Measurements from ENCODE around the gene BUD23.
"Not testable (repeated sequence)": the region's sequence is repeated elsewhere in the genome, so short reads cannot be mapped to it uniquely, and the experiment has no call there.

BUD23 gene

GRCh38 chr7:73706126-73707044 is 23.0 kb downstream of the BUD23 start:
- H3K27ac Mint-ChIP-seq (ENCODE audit: low read depth) = no peak overlapping the region
- peaks cover 9% of the 10 kb centered on the region for H3K4me1 Mint-ChIP-seq
- DNase-seq (ENCODE audit: low spot score in 2 of 2) (no peak), ATAC-seq (replicated peaks; ENCODE audit: extremely low read depth, poor library complexity, severe bottlenecking) (no peak)
- no peaks in the 10 kb centered on the region for H3K27me3 Mint-ChIP-seq
- peaks cover 15% of the 10 kb centered on the region for H3K36me3 Mint-ChIP-seq (ENCODE audit: insufficient read depth)
- no peaks in the 10 kb centered on the region for H3K9me3 Mint-ChIP-seq
- no peak overlapping the region for H3K4me3 Mint-ChIP-seq

- peaks cover 9% of the 10 kb centered on the region for H3K36me3 Mint-ChIP-seq (ENCODE audit: insufficient read depth)
- H3K27me3 Mint-ChIP-seq = no peaks in the 10 kb centered on the region
- ATAC-seq (replicated peaks; ENCODE audit: extremely low read depth, poor library complexity, severe bottlenecking) (peak; percentile 29), DNase-seq (ENCODE audit: low spot score in 2 of 2) (no peak)
- H3K27ac Mint-ChIP-seq (ENCODE audit: low read depth) = no peak overlapping the region
- H3K4me3 Mint-ChIP-seq = no peak overlapping the region
- no peaks in the 10 kb centered on the region for H3K9me3 Mint-ChIP-seq
- H3K4me1 Mint-ChIP-seq = peaks cover 3% of the 10 kb centered on the region
These were observed 23.7 kb downstream of the BUD23 start for GRCh38 chr7:73707045-73707631.

- H3K4me1 Mint-ChIP-seq = peaks cover 11% of the 10 kb centered on the region
- no peaks in the 10 kb centered on the region for H3K9me3 Mint-ChIP-seq
- DNase-seq (ENCODE audit: low spot score in 2 of 2) (no peak), ATAC-seq (replicated peaks; ENCODE audit: extremely low read depth, poor library complexity, severe bottlenecking) (no peak)
- H3K27me3 Mint-ChIP-seq = no peaks in the 10 kb centered on the region
- no peak overlapping the region for H3K4me3 Mint-ChIP-seq
- H3K27ac Mint-ChIP-seq (ENCODE audit: low read depth) = no peak overlapping the region
- H3K36me3 Mint-ChIP-seq (ENCODE audit: insufficient read depth) = peaks cover 5% of the 10 kb centered on the region
These were observed 25.7 kb downstream of the BUD23 start for GRCh38 chr7:73708961-73709549.

- no peak for ATAC-seq (replicated peaks; ENCODE audit: extremely low read depth, poor library complexity, severe bottlenecking)
- H3K27ac Mint-ChIP-seq (ENCODE audit: low read depth) = peak overlapping the region; percentile 49
- H3K4me3 Mint-ChIP-seq = no peak overlapping the region
- H3K9me3 Mint-ChIP-seq = no peaks in the 10 kb centered on the region
- peaks cover 8% of the 10 kb centered on the region for H3K36me3 Mint-ChIP-seq (ENCODE audit: insufficient read depth)
- peaks cover 20% of the 10 kb centered on the region for H3K4me1 Mint-ChIP-seq
- DNase-seq (ENCODE audit: low spot score in 2 of 2) = no peak
- H3K27me3 Mint-ChIP-seq = no peaks in the 10 kb centered on the region
These were observed 29.4 kb downstream of the BUD23 start for GRCh38 chr7:73712773-73713172.

GRCh38 chr7:73713319-73713718 is 29.9 kb downstream of the BUD23 start:
- not testable (repeated sequence) for DNase-seq (ENCODE audit: low spot score in 2 of 2); H3K36me3 Mint-ChIP-seq (ENCODE audit: insufficient read depth); H3K9me3 Mint-ChIP-seq; ATAC-seq (replicated peaks; ENCODE audit: extremely low read depth, poor library complexity, severe bottlenecking); H3K4me3 Mint-ChIP-seq; H3K27me3 Mint-ChIP-seq
- Mint-ChIP-seq H3K4me1 (peaks cover 25% of the 10 kb centered on the region), H3K27ac (ENCODE audit: low read depth) (peak overlapping the region; percentile 49)

- Mint-ChIP-seq H3K36me3 (ENCODE audit: insufficient read depth) (peaks cover 10% of the 10 kb centered on the region), H3K9me3 (no peaks in the 10 kb centered on the region), H3K27ac (ENCODE audit: low read depth) (no peak overlapping the region), H3K4me3 (no peak overlapping the region), H3K27me3 (no peaks in the 10 kb centered on the region), H3K4me1 (peaks cover 36% of the 10 kb centered on the region)
- ATAC-seq (replicated peaks; ENCODE audit: extremely low read depth, poor library complexity, severe bottlenecking) = no peak
- no peak for DNase-seq (ENCODE audit: low spot score in 2 of 2)
These were observed 32.4 kb downstream of the BUD23 start for GRCh38 chr7:73715648-73716317.

GRCh38 chr7:73716318-73716890 is 33.0 kb downstream of the BUD23 start:
- Mint-ChIP-seq H3K4me3 (no peak overlapping the region), H3K4me1 (peaks cover 36% of the 10 kb centered on the region), H3K27me3 (no peaks in the 10 kb centered on the region), H3K9me3 (no peaks in the 10 kb centered on the region), H3K27ac (ENCODE audit: low read depth) (peak overlapping the region; percentile 16), H3K36me3 (ENCODE audit: insufficient read depth) (peaks cover 10% of the 10 kb centered on the region)
- ATAC-seq (replicated peaks; ENCODE audit: extremely low read depth, poor library complexity, severe bottlenecking) (no peak), DNase-seq (ENCODE audit: low spot score in 2 of 2) (no peak)

GRCh38 chr7:73717025-73717807 is 33.8 kb downstream of the BUD23 start:
- DNase-seq (ENCODE audit: low spot score in 2 of 2) (no peak), ATAC-seq (replicated peaks; ENCODE audit: extremely low read depth, poor library complexity, severe bottlenecking) (no peak)
- Mint-ChIP-seq H3K36me3 (ENCODE audit: insufficient read depth) (peaks cover 8% of the 10 kb centered on the region), H3K4me1 (peaks cover 36% of the 10 kb centered on the region), H3K27ac (ENCODE audit: low read depth) (peak overlapping the region; percentile 82), H3K27me3 (no peaks in the 10 kb centered on the region), H3K9me3 (no peaks in the 10 kb centered on the region), H3K4me3 (peak overlapping the region; percentile 81)

- Mint-ChIP-seq H3K9me3 (no peaks in the 10 kb centered on the region), H3K4me1 (peaks cover 29% of the 10 kb centered on the region), H3K27ac (ENCODE audit: low read depth) (peak overlapping the region; percentile 82), H3K36me3 (ENCODE audit: insufficient read depth) (peaks cover 8% of the 10 kb centered on the region), H3K4me3 (peak overlapping the region; percentile 81), H3K27me3 (no peaks in the 10 kb centered on the region)
- ATAC-seq (replicated peaks; ENCODE audit: extremely low read depth, poor library complexity, severe bottlenecking) = peak; percentile 81
- peak; percentile 52 to 53 for DNase-seq (ENCODE audit: low spot score in 2 of 2)
These were observed 34.6 kb downstream of the BUD23 start for GRCh38 chr7:73717991-73718405.

- Mint-ChIP-seq H3K4me3 (peak overlapping the region; percentile 81), H3K4me1 (peaks cover 25% of the 10 kb centered on the region), H3K27me3 (no peaks in the 10 kb centered on the region), H3K9me3 (no peaks in the 10 kb centered on the region), H3K27ac (ENCODE audit: low read depth) (peak overlapping the region; percentile 82), H3K36me3 (ENCODE audit: insufficient read depth) (peaks cover 8% of the 10 kb centered on the region)
- no peak for DNase-seq (ENCODE audit: low spot score in 2 of 2)
- no peak for ATAC-seq (replicated peaks; ENCODE audit: extremely low read depth, poor library complexity, severe bottlenecking)
These were observed 35.1 kb downstream of the BUD23 start for GRCh38 chr7:73718438-73718881.

- Mint-ChIP-seq H3K4me1 (peaks cover 25% of the 10 kb centered on the region), H3K27me3 (no peaks in the 10 kb centered on the region), H3K36me3 (ENCODE audit: insufficient read depth) (peaks cover 8% of the 10 kb centered on the region), H3K9me3 (no peaks in the 10 kb centered on the region), H3K4me3 (peak within 1 kb of the TSS; percentile 86), H3K27ac (ENCODE audit: low read depth) (peak within 1 kb of the TSS; percentile 56)
- ATAC-seq (replicated peaks; ENCODE audit: extremely low read depth, poor library complexity, severe bottlenecking) (peak; percentile 64), DNase-seq (ENCODE audit: low spot score in 2 of 2) (peak; percentile 36 to 45)
These were observed 35.8 kb downstream of the BUD23 start, which contains the start of gene STX1A for GRCh38 chr7:73718905-73719805. STX1A (minus strand) TSS chr7:73719669; CDS start chr7:73719631, 38 bp downstream.
